Measurements from ENCODE around the gene PRRT1B.

- TF ChIP-seq EZH2 (IDR thresholded peaks at IDR 0.05; ENCODE audit: low read depth, unreplicated experiment) = no peak
- no peak for TF ChIP-seq CTCF (conservative IDR thresholded peaks at IDR 0.05; ENCODE audit: low read depth in 2 of 2)
- TF ChIP-seq POLR2AphosphoS5 (IDR thresholded peaks at IDR 0.05; ENCODE audit: low read depth) = no peak
- no peak for TF ChIP-seq ZNF462 (CRISPR knock-in tag; IDR thresholded peaks at IDR 0.05)
- TF ChIP-seq CREB1 (CRISPR knock-in tag; IDR thresholded peaks at IDR 0.05; ENCODE audit: low read depth) = no peak
- no peak for TF ChIP-seq EZH2phosphoT487 (IDR thresholded peaks at IDR 0.05; ENCODE audit: unreplicated experiment)
- no peak for TF ChIP-seq NANOG (IDR thresholded peaks at IDR 0.05; ENCODE audit: borderline replicate concordance)
These were observed 36.7 kb downstream of the PRRT1B start for GRCh38 chr9:131582056-131582455.

Measured in GM23338 (cell line).